ENCODE results near the gene BLVRA. TPM values are rescaled to one million over a fixed set of nuclear protein-coding genes. Genes with fewer than 3 reads are reported as not detected.
"Not testable (repeated sequence)": the region's sequence is repeated elsewhere in the genome, so short reads cannot be mapped to it uniquely, and the experiment has no call there.

BLVRA gene
- 10 to 100 TPM; 14.1 to 21.3 (median 17.3) TPM for total RNA-seq
- total RNA-seq (2013): 21.0 TPM
- total RNA-seq: 4.7 to 24.7 (median 12.6) reads per million in 29 experiments

GRCh38 chr7:43758029-43758821 is at the start of gene BLVRA:
BLVRA (plus strand) TSS chr7:43758680; CDS start chr7:43771159, 12,479 bp downstream.
- H3K27me3 ChIP-seq (replicated peaks in 1 of 2; ENCODE audit: control insufficient read depth in 2 of 2, extremely low read depth in 1 of 2, insufficient read depth in 2 of 2, low read length in 1 of 2): no peaks in the 10 kb centered on the region
- peak within 1 kb of the TSS; percentile 40 for H3K27ac ChIP-seq (ENCODE audit: low read length)
- DNase-seq (peak; percentile 25 to 72 (median 53)), ATAC-seq (replicated peaks in 1 of 4) (peak; percentile 85 to 89 (median 88))
- H3K27ac Mint-ChIP-seq: peak within 1 kb of the TSS; percentile 71 to 82
- H3K36me3 ChIP-seq (ENCODE audit: control insufficient read depth in 2 of 2, extremely low read depth in 1 of 2, insufficient read depth in 1 of 2, low read length in 1 of 2): no peaks in the 10 kb centered on the region
- WGBS (ENCODE audit: insufficient coverage): 2% methylated on average over 47 of the region's 67 CpGs
- H3K4me3 Mint-ChIP-seq: peak within 1 kb of the TSS; percentile 76 to 87 (median 84)
- no peaks in the 10 kb centered on the region for H3K36me3 Mint-ChIP-seq
- ChIA-PET CTCF (interaction anchor here (0.7 to 1.1 kb wide), 4 partner anchors 10 to 176 kb away, joined by 3 read pairs; partner anchors contain the start of gene STK17A (in 2 of the 2)), POLR2A (interaction anchor here (0.6 to 1.8 kb wide), 4 partner anchors 70 to 826 kb away, joined by 4 to 9 read pairs (median 6); partner anchors contain the start of genes MRPL32 (in 1 of the 2), PSMA2 (in 1 of the 2) and STK17A (in 1 of the 2))
- peak within 1 kb of the TSS; percentile 60 to 73 for H3K4me3 ChIP-seq (ENCODE audit: control insufficient read depth in 1 of 2, extremely low read depth in 1 of 2, low read length in 1 of 2)
- no peaks in the 10 kb centered on the region for H3K9me3 Mint-ChIP-seq
- H3K4me1 Mint-ChIP-seq: peaks cover 29 to 49% (median 38%) of the 10 kb centered on the region in 3 donors
- H3K9me3 ChIP-seq: no peaks in the 10 kb centered on the region
- no peaks in the 10 kb centered on the region for H3K27me3 Mint-ChIP-seq
- peaks cover 2 to 8% of the 10 kb centered on the region in 2 experiments for H3K4me1 ChIP-seq (ENCODE audit: control insufficient read depth in 1 of 2, extremely low read depth in 1 of 2, insufficient read depth in 2 of 2, low read length in 2 of 2)

DNA sequence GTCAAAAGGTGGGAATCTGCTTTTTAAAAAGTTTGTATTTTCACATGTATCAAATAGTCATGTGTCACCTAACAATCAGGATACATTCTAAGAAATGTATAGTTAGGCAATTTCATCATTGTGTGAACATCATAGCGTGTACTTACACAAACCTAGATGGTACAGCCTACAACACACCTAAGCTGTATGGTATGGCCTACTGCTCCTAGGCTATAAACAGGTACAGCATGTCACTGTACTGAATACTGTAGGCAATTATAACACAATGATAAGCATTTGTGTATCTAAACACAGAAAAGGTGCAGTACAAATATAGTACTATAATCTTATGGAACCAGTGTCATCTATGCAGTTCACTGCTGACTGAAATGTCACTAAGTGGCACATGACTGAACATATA is 47.0 kb upstream of the BLVRA start:
- POLR2A ChIA-PET: no interaction called here
- WGBS (ENCODE audit: insufficient coverage): no CpG with 5 or more reads among the region's 1 CpG
- Mint-ChIP-seq H3K4me1 (peaks cover 29 to 43% (median 39%) of the 10 kb centered on the region in 3 donors), H3K27ac (no peak overlapping the region), H3K27me3 (no peaks in the 10 kb centered on the region), H3K36me3 (peaks cover 19% of the 10 kb centered on the region), H3K9me3 (no peaks in the 10 kb centered on the region), H3K4me3 (no peak overlapping the region)
- H3K36me3 ChIP-seq (ENCODE audit: control insufficient read depth in 2 of 2, extremely low read depth in 1 of 2, insufficient read depth in 1 of 2, low read length in 1 of 2): peaks cover 0 to 5% of the 10 kb centered on the region in 2 donors
- DNase-seq (no peak), ATAC-seq (replicated peaks in 1 of 4) (no peak)
- CTCF ChIA-PET: interaction anchor here in 1 of 2 donors (2.4 kb wide), 1 partner anchor 129 kb away, joined by 6 read pairs; the partner anchor contains the start of gene STK17A
- H3K27me3 ChIP-seq (replicated peaks in 1 of 2; ENCODE audit: control insufficient read depth in 2 of 2, extremely low read depth in 1 of 2, insufficient read depth in 2 of 2, low read length in 1 of 2): no peaks in the 10 kb centered on the region
- peaks cover 0 to under 1% of the 10 kb centered on the region in 2 experiments for H3K4me1 ChIP-seq (ENCODE audit: control insufficient read depth in 1 of 2, extremely low read depth in 1 of 2, insufficient read depth in 2 of 2, low read length in 2 of 2)
- H3K27ac ChIP-seq (ENCODE audit: low read length): no peak overlapping the region
- no peaks in the 10 kb centered on the region for H3K9me3 ChIP-seq
- H3K4me3 ChIP-seq (ENCODE audit: control insufficient read depth in 1 of 2, extremely low read depth in 1 of 2, low read length in 1 of 2): no peak overlapping the region

GRCh38 chr7:43715966-43716365 is 42.5 kb upstream of the BLVRA start:
- CTCF ChIA-PET: interaction anchor here in 1 of 2 donors (0.6 kb wide), 1 partner anchor 1775 kb away, joined by 3 read pairs; no protein-coding TSS in a partner anchor
- H3K27me3 ChIP-seq (replicated peaks in 1 of 2; ENCODE audit: control insufficient read depth in 2 of 2, extremely low read depth in 1 of 2, insufficient read depth in 2 of 2, low read length in 1 of 2); H3K27ac Mint-ChIP-seq; ATAC-seq (replicated peaks in 1 of 4); POLR2A ChIA-PET; H3K27ac ChIP-seq (ENCODE audit: low read length); H3K4me3 Mint-ChIP-seq; H3K9me3 ChIP-seq; H3K4me3 ChIP-seq (ENCODE audit: control insufficient read depth in 1 of 2, extremely low read depth in 1 of 2, low read length in 1 of 2); H3K27me3 Mint-ChIP-seq; H3K36me3 ChIP-seq (ENCODE audit: control insufficient read depth in 2 of 2, extremely low read depth in 1 of 2, insufficient read depth in 1 of 2, low read length in 1 of 2); H3K4me1 ChIP-seq (ENCODE audit: control insufficient read depth in 1 of 2, extremely low read depth in 1 of 2, insufficient read depth in 2 of 2, low read length in 2 of 2); DNase-seq; H3K9me3 Mint-ChIP-seq: not testable (repeated sequence)
- H3K36me3 Mint-ChIP-seq: peaks cover 17% of the 10 kb centered on the region
- peaks cover 50 to 55% (median 50%) of the 10 kb centered on the region in 3 donors for H3K4me1 Mint-ChIP-seq
- 82% methylated on average over 2 of the region's 2 CpGs for WGBS (ENCODE audit: insufficient coverage)

- Histone ChIP-seq H3K9me3 (no peaks in the 10 kb centered on the region), H3K27ac (ENCODE audit: low read length) (no peak overlapping the region), H3K4me1 (ENCODE audit: control insufficient read depth in 1 of 2, extremely low read depth in 1 of 2, insufficient read depth in 2 of 2, low read length in 2 of 2) (peaks cover 2 to 4% of the 10 kb centered on the region in 2 experiments), H3K27me3 (replicated peaks in 1 of 2; ENCODE audit: control insufficient read depth in 2 of 2, extremely low read depth in 1 of 2, insufficient read depth in 2 of 2, low read length in 1 of 2) (no peaks in the 10 kb centered on the region), H3K4me3 (ENCODE audit: control insufficient read depth in 1 of 2, extremely low read depth in 1 of 2, low read length in 1 of 2) (no peak overlapping the region), H3K36me3 (ENCODE audit: control insufficient read depth in 2 of 2, extremely low read depth in 1 of 2, insufficient read depth in 1 of 2, low read length in 1 of 2) (peaks cover 0 to 5% of the 10 kb centered on the region in 2 donors)
- ChIA-PET CTCF (interaction anchor here in 1 of 2 donors (6.9 kb wide), 1 partner anchor 135 kb away, joined by 86 read pairs; the partner anchor contains the start of gene STK17A), POLR2A (no interaction called here)
- 70% methylated on average over 2 of the region's 2 CpGs for WGBS (ENCODE audit: insufficient coverage)
- H3K27me3 Mint-ChIP-seq: no peaks in the 10 kb centered on the region
- ATAC-seq (replicated peaks in 1 of 4): no peak
- DNase-seq: no peak
- H3K9me3 Mint-ChIP-seq: no peaks in the 10 kb centered on the region
- H3K36me3 Mint-ChIP-seq: peaks cover 17% of the 10 kb centered on the region
- peaks cover 52 to 55% (median 52%) of the 10 kb centered on the region in 3 donors for H3K4me1 Mint-ChIP-seq
- no peak overlapping the region for H3K4me3 Mint-ChIP-seq
- H3K27ac Mint-ChIP-seq: no peak overlapping the region
Observed at GRCh38 chr7:43716598-43716997, 41.9 kb upstream of the BLVRA start.

DNA sequence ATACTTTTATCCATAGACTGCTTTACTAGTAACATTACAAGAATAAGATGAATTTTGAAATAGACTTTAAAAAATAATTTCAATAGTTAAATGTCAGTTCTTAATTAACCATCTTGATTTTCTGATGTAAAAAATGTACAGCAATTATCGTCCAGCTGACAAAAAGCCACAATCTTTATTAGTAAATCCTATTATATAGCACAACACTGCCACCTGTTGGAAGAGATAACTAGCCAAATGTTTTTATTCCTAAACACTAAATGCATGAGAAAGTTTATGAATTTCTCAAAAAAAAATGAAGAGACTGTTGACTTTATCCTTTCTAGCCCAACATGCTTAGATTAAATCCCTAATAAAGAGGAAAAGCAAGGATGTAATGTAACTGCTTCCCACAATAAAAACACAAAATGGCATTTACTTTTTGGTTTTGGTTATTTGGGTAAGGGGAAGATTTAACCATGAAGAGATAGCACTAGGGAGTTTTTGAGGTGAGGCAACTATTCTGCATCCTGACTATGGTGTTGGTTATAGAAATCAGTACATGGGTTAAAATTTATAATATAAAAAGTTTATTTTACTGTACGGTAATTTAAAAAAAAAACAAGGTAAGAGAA is 37.2 kb upstream of the BLVRA start:
- ChIA-PET CTCF (interaction anchor here (0.5 to 6.9 kb wide), 18 partner anchors 8 to 789 kb away, joined by 3 to 86 read pairs (median 4); partner anchors contain the start of genes STK17A (in 2 of the 2), COA1 (in 1 of the 2), MRPL32 (in 1 of the 2) and PSMA2 (in 1 of the 2)), POLR2A (interaction anchor here (1.1 to 1.6 kb wide), 2 partner anchors 138 to 139 kb away, joined by 6 to 14 read pairs; partner anchors contain the start of gene STK17A (in 2 of the 2))
- Histone ChIP-seq H3K27me3 (replicated peaks in 1 of 2; ENCODE audit: control insufficient read depth in 2 of 2, extremely low read depth in 1 of 2, insufficient read depth in 2 of 2, low read length in 1 of 2) (no peaks in the 10 kb centered on the region), H3K27ac (ENCODE audit: low read length) (no peak overlapping the region), H3K36me3 (ENCODE audit: control insufficient read depth in 2 of 2, extremely low read depth in 1 of 2, insufficient read depth in 1 of 2, low read length in 1 of 2) (no peaks in the 10 kb centered on the region), H3K9me3 (no peaks in the 10 kb centered on the region), H3K4me1 (ENCODE audit: control insufficient read depth in 1 of 2, extremely low read depth in 1 of 2, insufficient read depth in 2 of 2, low read length in 2 of 2) (peaks cover 2 to 4% of the 10 kb centered on the region in 2 experiments), H3K4me3 (ENCODE audit: control insufficient read depth in 1 of 2, extremely low read depth in 1 of 2, low read length in 1 of 2) (no peak overlapping the region)
- H3K27ac Mint-ChIP-seq: peak overlapping the region in 1 of 2 donors; percentile 56
- H3K9me3 Mint-ChIP-seq: no peaks in the 10 kb centered on the region
- no peaks in the 10 kb centered on the region for H3K27me3 Mint-ChIP-seq
- peaks cover 53 to 59% (median 53%) of the 10 kb centered on the region in 3 donors for H3K4me1 Mint-ChIP-seq
- no CpG with 5 or more reads among the region's 2 CpGs for WGBS (ENCODE audit: insufficient coverage)
- H3K36me3 Mint-ChIP-seq: peaks cover 10% of the 10 kb centered on the region
- H3K4me3 Mint-ChIP-seq: no peak overlapping the region
- ATAC-seq (replicated peaks in 1 of 4): peak in 1 of 4 experiments; percentile 31
- peak in 5 of 35 experiments; percentile 2 to 80 (median 15) for DNase-seq

- Mint-ChIP-seq H3K4me3 (no peak overlapping the region), H3K36me3 (peaks cover 10% of the 10 kb centered on the region), H3K9me3 (no peaks in the 10 kb centered on the region), H3K27ac (no peak overlapping the region), H3K4me1 (peaks cover 52 to 64% (median 53%) of the 10 kb centered on the region in 3 donors), H3K27me3 (no peaks in the 10 kb centered on the region)
- Histone ChIP-seq H3K27ac (ENCODE audit: low read length) (no peak overlapping the region), H3K4me3 (ENCODE audit: control insufficient read depth in 1 of 2, extremely low read depth in 1 of 2, low read length in 1 of 2) (no peak overlapping the region), H3K9me3 (no peaks in the 10 kb centered on the region), H3K27me3 (replicated peaks in 1 of 2; ENCODE audit: control insufficient read depth in 2 of 2, extremely low read depth in 1 of 2, insufficient read depth in 2 of 2, low read length in 1 of 2) (no peaks in the 10 kb centered on the region), H3K4me1 (ENCODE audit: control insufficient read depth in 1 of 2, extremely low read depth in 1 of 2, insufficient read depth in 2 of 2, low read length in 2 of 2) (peaks cover 0 to 10% of the 10 kb centered on the region in 2 experiments), H3K36me3 (ENCODE audit: control insufficient read depth in 2 of 2, extremely low read depth in 1 of 2, insufficient read depth in 1 of 2, low read length in 1 of 2) (no peaks in the 10 kb centered on the region)
- ChIA-PET POLR2A (no interaction called here), CTCF (interaction anchor here (0.8 to 6.9 kb wide), 5 partner anchors 23 to 141 kb away, joined by 3 to 86 read pairs (median 9); partner anchors contain the start of gene STK17A (in 2 of the 2))
- no peak for DNase-seq
- no peak for ATAC-seq (replicated peaks in 1 of 4)
Observed at GRCh38 chr7:43723007-43723341, 35.5 kb upstream of the BLVRA start.

Data from T-cell (primary cell).